Hepatic stellate cell (primary cell): ENCODE data around the gene SMIM13.

Source experiments
- DNase-seq: peaks from one replicate; pipeline ENCODE4 v3.0.0; 2011; ENCODE audit warnings: low spot score

The SMIM13 gene

DNA sequence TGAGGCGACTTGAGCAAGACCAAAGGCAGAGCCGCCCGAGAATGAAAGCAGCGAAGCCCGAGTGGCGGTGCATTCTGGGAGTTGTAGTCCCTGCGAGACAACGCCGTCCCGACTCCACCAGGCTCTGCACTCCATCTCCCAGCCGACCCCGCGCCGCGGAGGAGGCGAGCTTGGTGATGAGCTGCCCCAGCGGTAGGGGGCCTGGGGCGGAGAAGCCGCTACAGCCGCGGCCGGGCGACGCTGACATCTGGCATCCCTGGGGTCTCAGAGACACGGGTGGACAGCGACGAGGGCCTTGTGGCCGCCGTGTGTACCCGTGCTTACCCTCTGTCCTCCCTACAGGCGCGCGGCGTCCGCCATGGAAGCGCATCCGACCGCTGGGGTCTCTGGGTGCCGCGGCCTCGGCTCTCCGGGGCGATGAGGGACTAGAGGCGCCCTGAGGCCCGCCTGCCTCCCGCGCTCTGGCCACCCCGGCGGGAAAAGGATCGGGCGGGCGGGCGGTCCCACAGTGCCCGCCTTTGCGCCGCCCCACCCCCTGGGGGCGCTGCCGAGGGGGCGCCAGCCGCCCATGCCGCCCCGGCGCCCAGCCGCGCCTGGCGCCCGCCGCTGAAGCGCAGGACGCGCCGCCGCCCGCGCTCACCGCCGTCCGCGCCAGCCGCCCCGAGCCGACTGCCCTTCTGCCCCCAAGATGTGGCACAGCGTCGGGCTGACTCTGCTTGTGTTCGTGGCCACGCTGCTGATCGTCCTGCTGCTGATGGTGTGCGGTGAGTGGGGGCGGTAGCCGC, at the start of gene SMIM13:
Gene SMIM13, plus strand, starts transcription at position 209 of the 785 bp plus-strand sequence. Its CDS starts 480 bp downstream, at position 689.
- DNase-seq = peak; percentile 97

DNA sequence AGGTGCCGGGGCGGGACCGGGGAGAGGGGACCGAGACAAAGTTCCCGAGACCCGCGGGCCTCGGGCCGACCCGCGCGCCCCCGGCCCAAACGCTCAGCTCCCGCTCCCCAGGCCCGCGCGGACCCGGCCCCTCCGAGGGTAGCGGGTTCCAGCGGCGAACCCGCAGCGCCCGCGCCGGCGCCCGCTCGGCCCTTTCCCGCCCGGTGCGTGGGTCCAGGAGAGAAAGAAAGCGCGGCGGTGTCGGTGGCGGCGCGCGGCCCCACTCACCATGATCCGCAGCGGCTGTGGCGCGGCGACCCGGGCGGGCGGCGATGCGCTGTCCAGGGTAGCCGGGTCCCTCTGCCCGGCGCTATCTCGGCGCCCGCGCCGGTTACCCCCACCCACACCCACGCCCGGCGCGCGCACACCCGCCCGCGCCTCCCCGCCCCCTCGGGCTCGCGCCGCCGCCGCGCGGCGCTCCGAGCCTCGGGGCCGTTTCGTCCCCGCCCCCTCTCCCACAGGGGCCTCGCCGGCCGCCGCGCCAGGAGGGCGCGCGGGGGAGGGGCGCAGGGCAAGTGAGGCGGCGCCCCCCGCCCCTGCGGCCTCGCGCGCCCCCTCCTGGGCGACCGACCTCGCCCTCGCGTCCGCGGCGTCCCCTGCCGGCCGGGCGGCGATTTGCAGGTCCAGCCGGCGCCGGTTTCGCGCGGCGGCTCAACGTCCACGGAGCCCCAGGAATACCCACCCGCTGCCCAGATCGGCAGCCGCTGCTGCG, 49.5 kb upstream of the SMIM13 start, which contains the start of gene ELOVL2:
Gene ELOVL2, minus strand, starts transcription at position 345 of the 751 bp plus-strand sequence. Its CDS starts 75 bp downstream, at position 270.
- DNase-seq = peak; percentile 70

GRCh38 chr6:11044712-11045167, 48.9 kb upstream of the SMIM13 start:
- no peak for DNase-seq

- DNase-seq = peak; percentile 53
These were observed 42.9 kb upstream of the SMIM13 start for GRCh38 chr6:11050731-11051130.

DNA sequence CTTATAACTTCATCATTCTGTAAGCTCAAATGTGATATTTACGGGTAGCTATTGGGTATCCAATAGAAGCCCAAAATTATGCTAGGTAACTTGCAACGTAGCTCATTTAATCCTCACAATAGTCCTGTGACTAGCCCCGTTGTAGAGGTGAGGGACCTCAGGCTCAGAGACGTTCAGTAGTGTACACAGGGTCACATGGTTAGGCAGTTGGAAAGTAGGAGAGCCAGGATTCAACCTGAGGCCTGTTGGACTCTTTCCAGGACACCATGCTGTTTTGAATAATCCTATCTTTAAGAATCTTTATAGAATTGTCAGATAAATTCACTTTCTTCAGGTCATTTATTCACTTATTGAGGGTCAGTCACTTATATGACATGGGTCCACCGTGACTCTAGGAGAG, 40.3 kb upstream of the SMIM13 start:
- DNase-seq = no peak

DNA sequence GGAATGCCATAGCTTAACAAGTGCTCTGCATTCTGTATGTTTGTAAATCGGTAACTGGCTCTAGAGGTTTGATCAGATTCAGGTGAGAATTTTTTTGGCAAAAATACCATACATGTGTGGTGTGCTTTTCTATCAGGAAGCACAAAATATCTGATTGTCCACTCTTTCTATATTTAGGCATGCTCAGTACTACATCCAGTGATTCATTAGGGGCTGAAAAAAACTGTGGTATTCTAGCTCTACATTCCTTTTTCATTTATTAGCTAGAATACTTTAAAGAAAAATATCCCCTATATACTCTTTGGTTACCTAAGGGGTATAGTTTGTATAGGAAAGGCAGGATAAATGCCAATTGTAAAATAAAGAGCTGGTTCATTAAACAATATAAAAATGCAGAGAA, 38.9 kb upstream of the SMIM13 start:
- peak; percentile 46 for DNase-seq

GRCh38 chr6:11055127-11055627, 38.5 kb upstream of the SMIM13 start:
- no peak for DNase-seq

- DNase-seq = no peak
These were observed 36.8 kb upstream of the SMIM13 start for GRCh38 chr6:11056871-11057270.

DNA sequence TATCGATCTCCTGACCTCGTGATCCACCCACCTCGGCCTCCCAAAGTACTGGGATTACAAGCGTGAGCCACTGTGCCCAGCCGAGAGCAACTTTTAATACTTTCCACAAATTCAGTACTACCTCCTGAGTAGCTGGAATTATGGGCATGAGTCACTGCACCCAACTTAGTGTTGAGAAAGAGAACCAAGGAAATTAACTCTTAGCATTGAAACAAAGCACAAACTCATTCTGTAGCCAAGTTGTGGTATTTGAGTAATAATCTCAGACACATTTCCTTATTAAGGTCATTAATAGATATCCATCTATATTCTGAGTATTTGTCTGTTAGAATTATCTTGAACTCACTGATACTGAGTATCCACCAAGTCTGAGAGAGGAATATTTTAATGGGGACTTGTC, 35.2 kb upstream of the SMIM13 start:
- DNase-seq = no peak

DNA sequence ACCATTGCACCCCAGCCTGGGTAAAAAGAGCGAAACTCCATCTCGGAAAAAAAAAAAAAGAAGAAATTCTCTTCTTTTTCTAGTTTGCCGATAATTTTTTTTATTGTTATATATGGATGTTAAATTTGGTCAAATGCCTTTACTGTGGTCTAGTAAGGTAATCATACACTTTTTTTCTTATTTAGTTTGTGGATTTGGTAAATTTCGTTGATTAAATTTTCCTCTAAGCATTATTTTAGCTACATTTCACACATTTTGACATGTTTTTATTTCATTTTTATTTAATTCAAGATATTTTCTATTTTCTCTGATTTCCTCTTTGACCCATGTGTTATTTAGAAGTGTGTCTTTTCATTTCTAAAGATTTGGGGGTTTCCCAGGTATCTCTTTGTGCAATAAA, 31.6 kb upstream of the SMIM13 start:
- DNase-seq = no peak

DNA sequence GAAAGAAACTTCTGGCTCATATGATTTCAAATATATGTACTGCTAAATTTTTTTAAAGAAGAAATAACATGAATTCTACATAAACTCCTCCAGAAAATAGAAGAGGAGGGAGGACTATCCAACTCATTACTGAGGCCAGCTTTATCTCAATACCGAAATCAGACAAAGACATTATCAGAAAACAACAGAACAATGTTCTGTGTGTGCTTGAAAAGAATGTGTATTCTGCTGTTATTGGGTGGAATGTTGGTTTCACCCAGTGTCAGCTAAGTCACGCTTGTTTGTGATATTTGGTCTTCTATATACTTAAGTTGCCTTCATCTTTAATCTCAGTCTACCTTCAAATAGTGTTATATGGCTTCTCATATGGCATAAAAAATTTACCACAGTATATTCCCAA, 30.9 kb upstream of the SMIM13 start:
- no peak for DNase-seq

- no peak for DNase-seq
These were observed 28.8 kb upstream of the SMIM13 start for GRCh38 chr6:11064836-11065235.

- DNase-seq = no peak
These were observed 28.0 kb upstream of the SMIM13 start for GRCh38 chr6:11065436-11066202.

DNA sequence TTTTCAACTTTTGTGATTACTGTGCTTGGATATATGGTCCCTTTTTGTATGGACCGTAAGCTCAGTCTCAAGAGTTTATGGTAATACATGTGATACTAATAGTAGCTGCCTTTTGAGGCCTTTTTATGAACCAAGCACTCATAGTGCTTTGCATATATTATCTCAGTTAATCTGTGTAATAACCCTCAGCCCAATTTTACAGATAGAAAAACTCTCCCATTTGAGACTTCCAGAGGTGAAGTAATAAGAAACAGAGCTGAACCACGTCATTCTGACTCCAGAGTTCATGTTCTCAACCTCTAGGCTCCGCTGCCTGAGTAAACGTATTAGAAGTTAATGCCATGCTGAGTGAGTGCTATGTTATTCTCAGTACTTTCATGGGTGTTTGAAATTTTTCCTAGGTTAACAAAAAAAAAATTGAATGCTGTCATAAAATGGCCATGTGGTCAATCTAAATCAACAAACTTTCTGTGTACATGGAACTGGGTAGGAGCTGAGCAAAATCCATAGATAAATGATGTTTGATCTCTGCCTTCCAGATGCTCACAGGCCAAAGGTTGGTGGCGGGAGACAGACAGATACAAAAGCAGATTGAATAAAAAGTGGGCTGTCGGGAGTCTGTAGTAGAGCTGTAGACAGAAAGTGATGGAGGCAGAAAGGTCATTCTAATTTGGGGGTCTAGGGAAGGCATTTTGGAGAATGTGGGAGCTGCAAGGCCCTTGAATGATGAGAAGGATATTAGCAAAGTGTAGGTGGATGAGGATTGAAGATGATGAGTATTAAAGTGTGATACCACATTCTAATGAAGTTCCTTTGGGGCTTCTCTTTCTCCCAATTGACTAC, 26.9 kb upstream of the SMIM13 start:
- no peak for DNase-seq

GRCh38 chr6:11067348-11067747, 26.3 kb upstream of the SMIM13 start:
- DNase-seq = no peak

DNA sequence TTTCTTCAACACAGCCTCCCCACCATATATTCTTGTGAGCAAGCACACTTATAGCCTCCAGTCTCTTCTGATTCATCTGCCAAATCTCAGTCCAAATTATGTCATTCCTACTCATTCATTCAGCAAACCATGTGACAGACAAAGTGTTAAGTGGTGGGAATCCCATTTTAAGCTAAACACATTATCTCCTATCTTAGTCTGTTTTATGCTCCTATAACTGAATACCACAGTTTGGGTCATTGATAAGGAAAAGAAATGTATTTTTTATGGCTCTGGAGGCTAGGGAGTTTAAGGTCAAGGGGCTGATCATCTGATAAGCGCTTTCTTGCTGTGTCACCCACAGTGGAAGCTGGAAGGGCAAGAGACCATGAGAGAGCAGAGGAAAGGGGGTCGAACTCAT, 23.9 kb upstream of the SMIM13 start:
- DNase-seq = no peak

GRCh38 chr6:11072101-11072500, 21.5 kb upstream of the SMIM13 start:
- no peak for DNase-seq

- no peak for DNase-seq
These were observed 17.1 kb upstream of the SMIM13 start for GRCh38 chr6:11076540-11076939.

GRCh38 chr6:11078266-11078665, 15.4 kb upstream of the SMIM13 start:
- no peak for DNase-seq

GRCh38 chr6:11080296-11080695, 13.3 kb upstream of the SMIM13 start:
- DNase-seq = no peak

GRCh38 chr6:11083491-11083890, 10.1 kb upstream of the SMIM13 start:
- DNase-seq = peak; percentile 63
